HepG2 (cell line): Measurements from ENCODE around the gene COL5A1. TPM values are rescaled to one million over a fixed set of nuclear protein-coding genes. Genes with fewer than 3 reads are reported as not detected.

Experiments used
- ATAC-seq: fragments of 200-7000 bp; cut with Tn5 transposase; 3 replicates; pipeline ENCODE4 v1.9.1; 2020; ENCODE audit warnings: mild to moderate bottlenecking, moderate library complexity
- BruUV-seq: library from RNA; stranded (reverse); fragments of 400-500 nt; replicated peaks from 2 replicates; lab custom pipeline; 2021; lab: Mats Ljungman, UMichigan
- CTCF ChIA-PET: fragments of 300-600 bp; formaldehyde crosslinking; extraction: SDS; loops from one replicate; lab custom pipeline; 2021; ENCODE audit warnings: low total read pairs, inconsistent platforms, low intra/inter-chr PET ratio; lab: Yijun Ruan, JAX
- POLR2A ChIA-PET: fragments of 350-600 bp; sonication (Branson Sonifier 250); formaldehyde crosslinking; loops from one replicate; lab custom pipeline; 2020; ENCODE audit warnings: antibody characterized with exemption, inconsistent platforms; lab: Yijun Ruan, JAX
- DNase-seq: peaks from one replicate; pipeline ENCODE4 v3.0.0-alpha.2; 2015; ENCODE audit warnings: low spot score
- FAIRE-seq: peaks from 3 replicates; lab custom pipeline; 2011; peaks lifted over from hg19 to GRCh38; lab: Jason Lieb, UNC
- H2AFZ ChIP-seq: one replicate; pipeline ENCODE4 v1.6.1; 2011; ENCODE audit warnings: low read length, inconsistent platforms
- H3K27ac ChIP-seq: fragments of 300-600 bp; 3 replicates; pipeline ENCODE4 v1.8.0; 2011; ENCODE audit warnings: mixed run types, mild to moderate bottlenecking, mixed read lengths, low read length, inconsistent platforms; ENCODE audit not compliant: insufficient read depth; ENCODE audit errors: extremely low read length
- H3K27me3 ChIP-seq, 2 experiments: fragments of 200-600 bp in 1 of 2; 2 replicates in 1 of 2; 3 replicates in 1 of 2; pipeline versions ENCODE4 v1.6.0 to v1.8.0; 2011; ENCODE audit warnings: low read length in 2 of 2, mild to moderate bottlenecking in 2 of 2, moderate library complexity in 2 of 2, inconsistent platforms in 1 of 2; ENCODE audit not compliant: insufficient read depth in 2 of 2, control insufficient read depth in 1 of 2
- H3K36me3 ChIP-seq, 2 experiments: fragments of 200-600 bp in 1 of 2; replicated peaks in 1 of 2; 2 replicates in 1 of 2; 3 replicates in 1 of 2; pipeline versions ENCODE4 v1.5.1 to v1.8.0; 2011; ENCODE audit warnings: low read length in 2 of 2, inconsistent platforms in 1 of 2; ENCODE audit not compliant: insufficient read depth in 2 of 2, control insufficient read depth in 1 of 2
- H3K4me1 ChIP-seq: 2 replicates; pipeline ENCODE4 v1.5.1; 2012; ENCODE audit warnings: low read length, inconsistent platforms; ENCODE audit not compliant: insufficient read depth
- H3K4me2 ChIP-seq: 2 replicates; pipeline ENCODE4 v1.6.0; 2011; ENCODE audit warnings: low read depth, low read length, inconsistent platforms
- H3K4me3 ChIP-seq, 3 experiments: fragments of 200-600 bp in 1 of 3; sonication (generic), shearing (Covaris generic) in 1 of 3; replicated peaks in 1 of 3; 2 replicates each; pipeline ENCODE4 v1.5.1; 2011 to 2016; ENCODE audit warnings: low read length in 3 of 3, inconsistent platforms in 2 of 3, low read depth in 2 of 3, mild to moderate bottlenecking in 2 of 3, control low read depth in 1 of 3, mixed read lengths in 1 of 3; ENCODE audit not compliant: insufficient read depth in 1 of 3
- H3K79me2 ChIP-seq: one replicate; pipeline ENCODE4 v1.6.1; 2011; ENCODE audit warnings: low read length, inconsistent platforms; ENCODE audit not compliant: insufficient read depth
- H3K9ac ChIP-seq: 2 replicates; pipeline ENCODE4 v1.6.0; 2011; ENCODE audit warnings: mild to moderate bottlenecking, low read depth, low read length, inconsistent platforms; ENCODE audit not compliant: insufficient read depth
- H3K9me3 ChIP-seq: 2 replicates; pipeline ENCODE4 v1.5.1; 2012; ENCODE audit warnings: mild to moderate bottlenecking, low read length
- H4K20me1 ChIP-seq: 2 replicates; pipeline ENCODE4 v1.6.0; 2011; ENCODE audit warnings: inconsistent platforms, mild to moderate bottlenecking, low read length, moderate library complexity; ENCODE audit not compliant: insufficient read depth
- REPIN1 ChIP-seq: sonication (generic); formaldehyde crosslinking; IDR thresholded peaks from 2 replicates; pipeline ENCODE4 v1.8.0; 2022; ENCODE audit warnings: missing genetic modification reagents, low read depth, mild to moderate bottlenecking, borderline replicate concordance
- SALL1 ChIP-seq: sonication (generic); formaldehyde crosslinking; IDR thresholded peaks from 2 replicates; pipeline ENCODE4 v1.8.0; 2022; ENCODE audit warnings: mild to moderate bottlenecking, missing genetic modification reagents
- SOX5 ChIP-seq: IDR thresholded peaks from 2 replicates; pipeline ENCODE4 v1.6.1; 2016; ENCODE audit warnings: borderline replicate concordance
- SP5 ChIP-seq: IDR thresholded peaks from 2 replicates; pipeline ENCODE4 v1.6.1; 2016; ENCODE audit warnings: low read depth, borderline replicate concordance
- ZBTB26 ChIP-seq: IDR thresholded peaks from 2 replicates; pipeline ENCODE4 v1.6.1; 2016; ENCODE audit warnings: missing compliant biosample characterization, missing genetic modification reagents, borderline replicate concordance
- ZFP62 ChIP-seq: sonication (generic); formaldehyde crosslinking; IDR thresholded peaks from 2 replicates; pipeline ENCODE4 v1.4.0; 2020; ENCODE audit warnings: missing genetic modification reagents
- ZNF18 ChIP-seq: sonication (generic); formaldehyde crosslinking; IDR thresholded peaks from 2 replicates; pipeline ENCODE4 v1.8.0; 2022; ENCODE audit warnings: mild to moderate bottlenecking, missing genetic modification reagents; ENCODE audit not compliant: insufficient replicate concordance
- ZNF326 ChIP-seq: sonication (generic); formaldehyde crosslinking; IDR thresholded peaks from 2 replicates; pipeline ENCODE4 v1.4.0; 2020; ENCODE audit warnings: missing genetic modification reagents, borderline replicate concordance
- WGBS: methylation state at CpG from one replicate; pipeline ENCODE4 v1.1.6; 2017; ENCODE audit warnings: low lambda C conversion rate; 5-methylcytosine and 5-hydroxymethylcytosine counted together
- in situ Hi-C: cut with HindIII; loops from 2 replicates; pipeline ENCODE4 v1.10.0; 2017; ENCODE audit warnings: low pct_unique_long_range_greater_than_20kb; ENCODE audit not compliant: extremely low pct_ligation_motif_present
- intact Hi-C: fragments of 100-400 bp; cut with micrococcal nuclease; formaldehyde crosslinking; loops from one replicate; pipeline ENCODE4 v1.10.0; 2022; ENCODE audit not compliant: unreplicated experiment
- polyA plus RNA-seq, 8 experiments: library from polyadenylated mRNA; depleted of rRNA in 3 of 8; stranded (reverse) in 7 of 8; unstranded in 1 of 8; fragments of >200 nt; fragmentation: Illumina TruSeq in 4 of 8; extraction: Trizol in 4 of 8; gene quantifications; 2 replicates each; pipeline versions ENCODE4 v1.2.1 to v1.2.3, GENCODE V29; 2011 to 2016; ENCODE audit warnings: low read depth in 4 of 8, missing spikeins in 1 of 8, mixed read lengths in 1 of 8; ENCODE audit not compliant: insufficient read depth in 1 of 8
- total RNA-seq, 5 experiments: library from RNA; depleted of rRNA; stranded (reverse); fragments of >200 nt; fragmentation: Illumina TruSeq; extraction: Trizol; gene quantifications; 2 replicates each; pipeline ENCODE4 v1.2.3, GENCODE V29; 2016; ENCODE audit warnings: low read depth in 1 of 5

Gene COL5A1
- total and polyA plus RNA-seq, 2 of the 13 experiments (the other 11 are each of a cell fraction or from before 2014, with no cell fraction given): not detected

- TF ChIP-seq SALL1 (CRISPR knock-in tag) (no peak), ZNF18 (CRISPR knock-in tag) (peak; percentile 31)
- no peak overlapping the region for H3K27ac ChIP-seq
- H3K4me3 ChIP-seq: no peak overlapping the region
- no TSS peak for BruUV-seq
- no peaks in the 10 kb centered on the region for H3K36me3 ChIP-seq
- no peak overlapping the region for H2AFZ ChIP-seq
- H3K9ac ChIP-seq: no peak overlapping the region
- 27% methylated on average over 6 of the region's 10 CpGs for WGBS
- FAIRE-seq (no peak), ATAC-seq (no peak), DNase-seq (no peak)
- H3K27me3 ChIP-seq: peaks cover 0 to 20% of the 10 kb centered on the region in 2 experiments; a peak in 3 of 5 replicates
- no peaks in the 10 kb centered on the region for H3K79me2 ChIP-seq
- H3K4me2 ChIP-seq: no peak overlapping the region
- POLR2A ChIA-PET: no interaction called here
- in situ Hi-C loops: no loop called here
- no peaks in the 10 kb centered on the region for H3K4me1 ChIP-seq
- H3K9me3 ChIP-seq: no peaks in the 10 kb centered on the region; the same call in none of the 2 replicates
- intact Hi-C loops: no loop called here
- H4K20me1 ChIP-seq: no peaks in the 10 kb centered on the region
- CTCF ChIA-PET: no interaction called here
Observed at GRCh38 chr9:134848504-134848903, 206.9 kb downstream of the COL5A1 start.

DNA sequence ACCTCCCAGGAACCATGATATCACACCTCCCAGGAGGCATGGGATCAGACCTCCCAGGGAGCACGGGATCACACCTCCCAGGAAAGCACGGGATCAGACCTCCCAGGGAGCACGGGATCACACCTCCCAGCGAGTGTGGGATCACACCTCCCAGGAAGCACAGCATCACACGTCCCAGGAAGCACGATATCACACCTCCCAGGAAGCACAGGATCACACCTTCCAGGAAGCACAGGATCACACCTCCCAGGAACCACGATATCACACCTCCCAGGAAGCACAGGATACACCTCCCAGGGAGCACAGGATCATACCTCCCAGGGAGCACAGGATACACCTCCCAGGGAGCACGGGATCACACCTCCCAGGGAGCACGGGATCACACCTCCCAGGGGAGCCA lies 209.0 kb downstream of the COL5A1 start:
- no peak overlapping the region for H3K9ac ChIP-seq
- CTCF ChIA-PET: no interaction called here
- H4K20me1 ChIP-seq: no peaks in the 10 kb centered on the region
- intact Hi-C loops (no loop called here), in situ Hi-C loops (no loop called here)
- BruUV-seq: no TSS peak
- POLR2A ChIA-PET: no interaction called here
- no peak overlapping the region for H3K4me2 ChIP-seq
- WGBS: 10% methylated on average over 6 of the region's 9 CpGs
- no peaks in the 10 kb centered on the region for H3K79me2 ChIP-seq
- H3K27ac ChIP-seq: no peak overlapping the region
- H3K27me3 ChIP-seq: peaks cover 0 to 19% of the 10 kb centered on the region in 2 experiments; a peak in 2 of 5 replicates
- no peak overlapping the region for H3K4me3 ChIP-seq
- DNase-seq: no peak
- H3K4me1 ChIP-seq: no peaks in the 10 kb centered on the region
- no peak for FAIRE-seq
- no peak for TF ChIP-seq ZFP62 (CRISPR knock-in tag)
- TF ChIP-seq ZBTB26 (CRISPR knock-in tag): no peak
- no peak for TF ChIP-seq SOX5 (CRISPR knock-in tag)
- no peak for TF ChIP-seq SP5 (CRISPR knock-in tag)
- no peak for TF ChIP-seq ZNF326 (CRISPR knock-in tag)
- TF ChIP-seq REPIN1: no peak
- H2AFZ ChIP-seq: no peak overlapping the region
- H3K36me3 ChIP-seq: no peaks in the 10 kb centered on the region
- no peak for ATAC-seq
- H3K9me3 ChIP-seq: no peaks in the 10 kb centered on the region; the same call in none of the 2 replicates
